ENCODE data around the gene CEACAM6.

- TF ChIP-seq CTCF (IDR thresholded peaks at IDR 0.05), result no peak
- no peak for TF ChIP-seq ZFX (IDR thresholded peaks at IDR 0.05; ENCODE audit: borderline replicate concordance)
Measured at GRCh38 chr19:41734585-41734984, 20.7 kb upstream of the CEACAM6 start.
